HepG2 (cell line): ENCODE data around the gene RELB. TPM values are rescaled to one million over a fixed set of nuclear protein-coding genes. Genes with fewer than 3 reads are reported as not detected.

Experiments
- ATAC-seq: fragments of 200-7000 bp; cut with Tn5 transposase; 3 replicates; pipeline ENCODE4 v1.9.1; 2020; ENCODE audit warnings: mild to moderate bottlenecking, moderate library complexity
- BruUV-seq: library from RNA; stranded (reverse); fragments of 400-500 nt; replicated peaks from 2 replicates; lab custom pipeline; 2021; lab: Mats Ljungman, UMichigan
- CTCF ChIA-PET: fragments of 300-600 bp; formaldehyde crosslinking; extraction: SDS; loops from one replicate; lab custom pipeline; 2021; ENCODE audit warnings: low total read pairs, inconsistent platforms, low intra/inter-chr PET ratio; lab: Yijun Ruan, JAX
- POLR2A ChIA-PET: fragments of 350-600 bp; sonication (Branson Sonifier 250); formaldehyde crosslinking; loops from one replicate; lab custom pipeline; 2020; ENCODE audit warnings: antibody characterized with exemption, inconsistent platforms; lab: Yijun Ruan, JAX
- DNase-seq: peaks from one replicate; pipeline ENCODE4 v3.0.0-alpha.2; 2015; ENCODE audit warnings: low spot score
- FAIRE-seq: peaks from 3 replicates; lab custom pipeline; 2011; peaks lifted over from hg19 to GRCh38; lab: Jason Lieb, UNC
- H2AFZ ChIP-seq: one replicate; pipeline ENCODE4 v1.6.1; 2011; ENCODE audit warnings: low read length, inconsistent platforms
- H3K27ac ChIP-seq: fragments of 300-600 bp; 3 replicates; pipeline ENCODE4 v1.8.0; 2011; ENCODE audit warnings: mixed run types, mild to moderate bottlenecking, mixed read lengths, low read length, inconsistent platforms; ENCODE audit not compliant: insufficient read depth; ENCODE audit errors: extremely low read length
- H3K27me3 ChIP-seq, 2 experiments: fragments of 200-600 bp in 1 of 2; 2 replicates in 1 of 2; 3 replicates in 1 of 2; pipeline versions ENCODE4 v1.6.0 to v1.8.0; 2011; ENCODE audit warnings: low read length in 2 of 2, mild to moderate bottlenecking in 2 of 2, moderate library complexity in 2 of 2, inconsistent platforms in 1 of 2; ENCODE audit not compliant: insufficient read depth in 2 of 2, control insufficient read depth in 1 of 2
- H3K36me3 ChIP-seq, 2 experiments: fragments of 200-600 bp in 1 of 2; replicated peaks in 1 of 2; 2 replicates in 1 of 2; 3 replicates in 1 of 2; pipeline versions ENCODE4 v1.5.1 to v1.8.0; 2011; ENCODE audit warnings: low read length in 2 of 2, inconsistent platforms in 1 of 2; ENCODE audit not compliant: insufficient read depth in 2 of 2, control insufficient read depth in 1 of 2
- H3K4me1 ChIP-seq: 2 replicates; pipeline ENCODE4 v1.5.1; 2012; ENCODE audit warnings: low read length, inconsistent platforms; ENCODE audit not compliant: insufficient read depth
- H3K4me2 ChIP-seq: 2 replicates; pipeline ENCODE4 v1.6.0; 2011; ENCODE audit warnings: low read depth, low read length, inconsistent platforms
- H3K4me3 ChIP-seq, 3 experiments: fragments of 200-600 bp in 1 of 3; sonication (generic), shearing (Covaris generic) in 1 of 3; replicated peaks in 1 of 3; 2 replicates each; pipeline ENCODE4 v1.5.1; 2011 to 2016; ENCODE audit warnings: low read length in 3 of 3, inconsistent platforms in 2 of 3, low read depth in 2 of 3, mild to moderate bottlenecking in 2 of 3, control low read depth in 1 of 3, mixed read lengths in 1 of 3; ENCODE audit not compliant: insufficient read depth in 1 of 3
- H3K79me2 ChIP-seq: one replicate; pipeline ENCODE4 v1.6.1; 2011; ENCODE audit warnings: low read length, inconsistent platforms; ENCODE audit not compliant: insufficient read depth
- H3K9ac ChIP-seq: 2 replicates; pipeline ENCODE4 v1.6.0; 2011; ENCODE audit warnings: mild to moderate bottlenecking, low read depth, low read length, inconsistent platforms; ENCODE audit not compliant: insufficient read depth
- H3K9me3 ChIP-seq: 2 replicates; pipeline ENCODE4 v1.5.1; 2012; ENCODE audit warnings: mild to moderate bottlenecking, low read length
- H4K20me1 ChIP-seq: 2 replicates; pipeline ENCODE4 v1.6.0; 2011; ENCODE audit warnings: inconsistent platforms, mild to moderate bottlenecking, low read length, moderate library complexity; ENCODE audit not compliant: insufficient read depth
- ISL2 ChIP-seq: sonication (generic); formaldehyde crosslinking; IDR thresholded peaks from 2 replicates; pipeline ENCODE4 v1.5.0; 2020; ENCODE audit warnings: missing genetic modification reagents
- NCOA2 ChIP-seq: sonication (generic); formaldehyde crosslinking; IDR thresholded peaks from 2 replicates; pipeline ENCODE4 v1.8.0; 2022; ENCODE audit warnings: inconsistent platforms
- NFKBIZ ChIP-seq: IDR thresholded peaks from 2 replicates; pipeline ENCODE4 v1.6.1; 2018; ENCODE audit warnings: missing genetic modification reagents, missing compliant biosample characterization
- REL ChIP-seq: sonication (generic); formaldehyde crosslinking; conservative IDR thresholded peaks from 2 replicates; pipeline ENCODE4 v1.8.0; 2022; ENCODE audit warnings: mild to moderate bottlenecking, missing genetic modification reagents, moderate library complexity
- RFX5 ChIP-seq: IDR thresholded peaks from 2 replicates; pipeline ENCODE4 v1.6.1; 2011; ENCODE audit warnings: low read depth, low read length, improper control_type of control experiment
- ZNF232 ChIP-seq: sonication (generic); formaldehyde crosslinking; IDR thresholded peaks from 2 replicates; pipeline ENCODE4 v1.4.0; 2020; ENCODE audit warnings: missing genetic modification reagents, borderline replicate concordance
- ZSCAN22 ChIP-seq: sonication (generic); formaldehyde crosslinking; IDR thresholded peaks from 2 replicates; pipeline ENCODE4 v1.4.0; 2020; ENCODE audit warnings: mild to moderate bottlenecking, missing genetic modification reagents
- WGBS: methylation state at CpG from one replicate; pipeline ENCODE4 v1.1.6; 2017; ENCODE audit warnings: low lambda C conversion rate; 5-methylcytosine and 5-hydroxymethylcytosine counted together
- in situ Hi-C: cut with HindIII; loops from 2 replicates; pipeline ENCODE4 v1.10.0; 2017; ENCODE audit warnings: low pct_unique_long_range_greater_than_20kb; ENCODE audit not compliant: extremely low pct_ligation_motif_present
- intact Hi-C: fragments of 100-400 bp; cut with micrococcal nuclease; formaldehyde crosslinking; loops from one replicate; pipeline ENCODE4 v1.10.0; 2022; ENCODE audit not compliant: unreplicated experiment
- polyA plus RNA-seq, 8 experiments: library from polyadenylated mRNA; depleted of rRNA in 3 of 8; stranded (reverse) in 7 of 8; unstranded in 1 of 8; fragments of >200 nt; fragmentation: Illumina TruSeq in 4 of 8; extraction: Trizol in 4 of 8; gene quantifications; 2 replicates each; pipeline versions ENCODE4 v1.2.1 to v1.2.3, GENCODE V29; 2011 to 2016; ENCODE audit warnings: low read depth in 4 of 8, missing spikeins in 1 of 8, mixed read lengths in 1 of 8; ENCODE audit not compliant: insufficient read depth in 1 of 8
- total RNA-seq, 5 experiments: library from RNA; depleted of rRNA; stranded (reverse); fragments of >200 nt; fragmentation: Illumina TruSeq; extraction: Trizol; gene quantifications; 2 replicates each; pipeline ENCODE4 v1.2.3, GENCODE V29; 2016; ENCODE audit warnings: low read depth in 1 of 5
- TF ChIP-seq, protein P1 (sequence below): sonication (generic); formaldehyde crosslinking; IDR thresholded peaks from 2 replicates; pipeline ENCODE4 v1.5.1; 2020; ENCODE audit warnings: missing genetic modification reagents, mild to moderate bottlenecking, borderline replicate concordance
- TF ChIP-seq, protein P2 (sequence below): sonication (generic); formaldehyde crosslinking; IDR thresholded peaks from 2 replicates; pipeline ENCODE4 v1.8.0; 2022; ENCODE audit warnings: mild to moderate bottlenecking, missing genetic modification reagents, borderline replicate concordance

The RELB gene
- total and polyA plus RNA-seq, 2 of the 13 experiments (the other 11 are each of a cell fraction or from before 2014, with no cell fraction given): 1.9 to 3.5 TPM

DNA sequence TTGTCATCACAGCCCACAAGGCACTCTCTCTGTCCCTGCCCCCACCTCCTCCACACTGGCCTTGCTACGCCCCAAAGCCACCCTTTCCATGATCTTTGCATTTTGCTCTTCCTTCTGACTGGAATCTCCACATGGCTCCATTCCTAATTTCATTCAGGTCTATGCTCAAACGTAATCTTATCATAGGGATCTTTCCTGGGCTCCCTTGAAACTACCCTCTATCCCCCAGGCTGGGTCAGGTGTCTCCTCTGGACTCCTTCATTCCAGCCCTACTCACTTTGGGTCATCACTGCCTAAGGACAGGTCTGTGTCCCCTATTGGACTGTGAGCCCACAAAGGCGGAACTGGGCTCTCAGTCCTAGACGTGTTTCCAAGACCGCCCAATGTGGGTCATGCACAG is 80.9 kb downstream of the RELB start:
- Histone ChIP-seq H3K36me3 (peaks cover 9 to 14% of the 10 kb centered on the region in 2 experiments; a peak in 4 of 5 replicates), H3K4me3 (no peak overlapping the region), H3K27me3 (no peaks in the 10 kb centered on the region; a peak in 1 of 5 replicates), H2AFZ (no peak overlapping the region), H3K9ac (no peak overlapping the region), H3K4me1 (peaks cover 36% of the 10 kb centered on the region), H3K27ac (no peak overlapping the region), H4K20me1 (no peaks in the 10 kb centered on the region), H3K9me3 (no peaks in the 10 kb centered on the region), H3K79me2 (peaks cover 42% of the 10 kb centered on the region), H3K4me2 (no peak overlapping the region)
- intact Hi-C loops: no loop called here
- FAIRE-seq: no peak
- CTCF ChIA-PET: no interaction called here
- in situ Hi-C loops: no loop called here
- DNase-seq: no peak
- BruUV-seq: no TSS peak
- 97% methylated on average over 5 of the region's 5 CpGs for WGBS
- TF ChIP-seq RFX5 (no peak), REL (CRISPR knock-in tag) (no peak), NCOA2 (CRISPR knock-in tag) (no peak), ISL2 (CRISPR knock-in tag) (no peak), ZNF232 (no peak), ZSCAN22 (no peak), NFKBIZ (CRISPR knock-in tag) (no peak)
- TF ChIP-seq, protein P1, sequence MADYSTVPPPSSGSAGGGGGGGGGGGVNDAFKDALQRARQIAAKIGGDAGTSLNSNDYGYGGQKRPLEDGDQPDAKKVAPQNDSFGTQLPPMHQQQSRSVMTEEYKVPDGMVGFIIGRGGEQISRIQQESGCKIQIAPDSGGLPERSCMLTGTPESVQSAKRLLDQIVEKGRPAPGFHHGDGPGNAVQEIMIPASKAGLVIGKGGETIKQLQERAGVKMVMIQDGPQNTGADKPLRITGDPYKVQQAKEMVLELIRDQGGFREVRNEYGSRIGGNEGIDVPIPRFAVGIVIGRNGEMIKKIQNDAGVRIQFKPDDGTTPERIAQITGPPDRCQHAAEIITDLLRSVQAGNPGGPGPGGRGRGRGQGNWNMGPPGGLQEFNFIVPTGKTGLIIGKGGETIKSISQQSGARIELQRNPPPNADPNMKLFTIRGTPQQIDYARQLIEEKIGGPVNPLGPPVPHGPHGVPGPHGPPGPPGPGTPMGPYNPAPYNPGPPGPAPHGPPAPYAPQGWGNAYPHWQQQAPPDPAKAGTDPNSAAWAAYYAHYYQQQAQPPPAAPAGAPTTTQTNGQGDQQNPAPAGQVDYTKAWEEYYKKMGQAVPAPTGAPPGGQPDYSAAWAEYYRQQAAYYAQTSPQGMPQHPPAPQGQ (CRISPR knock-in tag): no peak
- TF ChIP-seq, protein P2, sequence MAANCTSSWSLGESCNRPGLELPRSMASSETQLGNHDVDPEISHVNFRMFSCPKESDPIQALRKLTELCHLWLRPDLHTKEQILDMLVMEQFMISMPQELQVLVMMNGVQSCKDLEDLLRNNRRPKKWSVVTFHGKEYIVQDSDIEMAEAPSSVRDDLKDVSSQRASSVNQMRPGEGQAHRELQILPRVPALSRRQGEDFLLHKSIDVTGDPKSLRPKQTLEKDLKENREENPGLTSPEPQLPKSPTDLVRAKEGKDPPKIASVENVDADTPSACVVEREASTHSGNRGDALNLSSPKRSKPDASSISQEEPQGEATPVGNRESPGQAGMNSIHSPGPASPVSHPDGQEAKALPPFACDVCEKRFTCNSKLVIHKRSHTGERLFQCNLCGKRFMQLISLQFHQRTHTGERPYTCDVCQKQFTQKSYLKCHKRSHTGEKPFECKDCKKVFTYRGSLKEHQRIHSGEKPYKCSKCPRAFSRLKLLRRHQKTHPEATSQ (CRISPR knock-in tag): no peak
- POLR2A ChIA-PET: interaction anchor here (1.7 kb wide), 1 partner anchor 10 kb away, joined by 4 read pairs; no protein-coding TSS in a partner anchor
- ATAC-seq: no peak
